Measurements from ENCODE around the gene ENPP4.
A peak's percentile ranks its signal among the peaks of the same experiment; 100 is the strongest.
"Not testable (repeated sequence)": the region's sequence is repeated elsewhere in the genome, so short reads cannot be mapped to it uniquely, and the experiment has no call there.

Gene ENPP4

DNA sequence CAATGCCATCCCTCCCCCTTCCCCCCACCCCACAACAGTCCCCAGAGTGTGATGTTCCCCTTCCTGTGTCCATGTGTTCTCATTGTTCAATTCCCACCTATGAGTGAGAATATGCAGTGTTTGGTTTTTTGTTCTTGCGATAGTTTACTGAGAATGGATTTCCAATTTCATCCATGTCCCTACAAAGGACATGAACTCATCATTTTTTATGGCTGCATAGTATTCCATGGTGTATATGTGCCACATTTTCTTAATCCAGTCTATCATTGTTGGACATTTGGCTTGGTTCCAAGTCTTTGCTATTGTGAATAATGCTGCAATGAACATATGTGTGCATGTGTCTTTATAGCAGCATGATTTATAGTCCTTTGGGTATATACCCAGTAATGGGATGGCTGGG lies 1.5 kb downstream of the ENPP4 start:
- not testable (repeated sequence) for DNase-seq (ENCODE audit: low spot score)

DNA sequence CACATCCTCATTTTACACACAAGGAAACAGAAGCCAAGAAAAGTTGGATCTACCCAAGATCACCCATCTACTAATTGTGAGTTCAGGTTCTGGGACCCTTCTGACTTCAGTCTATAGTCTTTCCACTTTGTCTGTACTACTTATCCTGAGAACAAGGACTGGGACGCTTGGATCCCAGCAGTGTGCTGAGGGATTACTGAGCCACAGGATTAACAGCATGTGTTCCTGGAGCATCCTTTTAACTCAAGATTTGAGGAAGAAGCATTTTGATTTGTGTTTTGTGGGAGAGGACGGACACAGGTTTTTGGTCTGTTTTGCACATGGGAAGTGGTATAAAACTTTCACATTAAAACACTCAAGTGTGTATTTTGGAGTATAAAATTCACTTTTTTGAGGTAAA lies 4.4 kb downstream of the ENPP4 start:
- no peak for DNase-seq (ENCODE audit: low spot score)

DNA sequence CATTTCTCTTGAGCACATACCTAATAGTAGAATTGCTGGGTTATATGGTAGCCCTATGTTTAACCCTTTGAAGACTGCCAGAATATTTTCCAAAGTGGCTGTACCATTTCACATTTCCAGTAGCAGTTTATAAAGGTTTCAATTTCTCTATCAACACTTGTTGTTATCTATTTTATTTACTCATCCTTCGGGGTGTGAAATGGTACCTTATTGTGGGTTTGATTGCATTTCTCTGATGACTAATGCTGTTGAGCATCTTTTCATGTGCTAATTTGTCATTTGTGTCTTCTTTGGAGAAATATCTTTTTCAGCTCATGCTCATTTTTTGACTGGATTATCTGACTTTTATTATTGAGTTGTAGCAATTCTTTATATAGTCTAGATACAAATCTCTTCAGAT lies 5.4 kb downstream of the ENPP4 start:
- no peak for DNase-seq (ENCODE audit: low spot score)

- no peak for DNase-seq (ENCODE audit: low spot score)
Observed at GRCh38 chr6:46136831-46137230, 7.0 kb downstream of the ENPP4 start.

DNA sequence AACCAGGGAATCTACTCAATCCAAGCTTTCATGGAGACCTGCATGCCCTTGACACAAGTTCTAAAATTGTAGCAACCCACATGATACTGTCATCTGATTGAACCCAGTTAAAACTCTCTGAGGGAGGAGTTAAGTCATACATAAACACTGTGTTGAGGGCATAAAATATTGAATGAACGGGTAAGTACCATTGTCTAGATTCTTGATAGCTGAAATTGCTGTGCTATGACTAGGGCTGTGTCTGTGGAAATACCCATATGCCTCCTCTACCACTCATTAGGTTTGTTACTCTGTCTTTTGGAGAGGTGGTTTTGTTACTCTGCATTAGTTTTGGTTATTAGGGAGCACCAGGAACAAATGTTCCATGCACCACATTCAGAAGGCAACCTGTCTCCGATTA lies 7.6 kb downstream of the ENPP4 start:
- no peak for DNase-seq (ENCODE audit: low spot score)

- no peak for DNase-seq (ENCODE audit: low spot score)
Observed at GRCh38 chr6:46138281-46138680, 8.5 kb downstream of the ENPP4 start.

- DNase-seq (ENCODE audit: low spot score): no peak
Observed at GRCh38 chr6:46144270-46144669, 14.5 kb downstream of the ENPP4 start.

- not testable (repeated sequence) for DNase-seq (ENCODE audit: low spot score)
Observed at GRCh38 chr6:46149066-46149465, 19.3 kb downstream of the ENPP4 start.

DNA sequence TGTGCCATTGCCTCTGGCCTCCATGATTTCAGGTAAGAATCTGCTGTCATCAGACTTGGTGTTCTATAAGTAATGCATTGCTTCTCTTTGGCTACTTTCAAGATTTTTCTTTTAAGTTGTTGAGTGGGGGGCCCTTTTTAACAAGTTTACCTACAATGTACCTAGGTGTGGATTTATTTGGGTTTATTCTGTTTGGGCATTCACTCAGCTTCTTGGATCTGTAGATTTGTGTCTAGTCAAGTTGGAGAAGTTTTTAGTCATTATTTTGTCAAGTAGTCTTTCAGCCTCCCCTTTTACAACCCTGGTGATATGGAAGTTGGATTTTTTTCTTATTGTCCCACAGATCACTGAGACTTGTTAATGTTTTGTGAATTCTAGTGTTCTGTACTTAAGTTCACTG lies 26.9 kb downstream of the ENPP4 start:
- DNase-seq (ENCODE audit: low spot score): no peak

GRCh38 chr6:46159229-46159628 lies 29.4 kb downstream of the ENPP4 start:
- DNase-seq (ENCODE audit: low spot score): no peak

- no peak for DNase-seq (ENCODE audit: low spot score)
Observed at GRCh38 chr6:46160102-46160501, 30.3 kb downstream of the ENPP4 start.

DNA sequence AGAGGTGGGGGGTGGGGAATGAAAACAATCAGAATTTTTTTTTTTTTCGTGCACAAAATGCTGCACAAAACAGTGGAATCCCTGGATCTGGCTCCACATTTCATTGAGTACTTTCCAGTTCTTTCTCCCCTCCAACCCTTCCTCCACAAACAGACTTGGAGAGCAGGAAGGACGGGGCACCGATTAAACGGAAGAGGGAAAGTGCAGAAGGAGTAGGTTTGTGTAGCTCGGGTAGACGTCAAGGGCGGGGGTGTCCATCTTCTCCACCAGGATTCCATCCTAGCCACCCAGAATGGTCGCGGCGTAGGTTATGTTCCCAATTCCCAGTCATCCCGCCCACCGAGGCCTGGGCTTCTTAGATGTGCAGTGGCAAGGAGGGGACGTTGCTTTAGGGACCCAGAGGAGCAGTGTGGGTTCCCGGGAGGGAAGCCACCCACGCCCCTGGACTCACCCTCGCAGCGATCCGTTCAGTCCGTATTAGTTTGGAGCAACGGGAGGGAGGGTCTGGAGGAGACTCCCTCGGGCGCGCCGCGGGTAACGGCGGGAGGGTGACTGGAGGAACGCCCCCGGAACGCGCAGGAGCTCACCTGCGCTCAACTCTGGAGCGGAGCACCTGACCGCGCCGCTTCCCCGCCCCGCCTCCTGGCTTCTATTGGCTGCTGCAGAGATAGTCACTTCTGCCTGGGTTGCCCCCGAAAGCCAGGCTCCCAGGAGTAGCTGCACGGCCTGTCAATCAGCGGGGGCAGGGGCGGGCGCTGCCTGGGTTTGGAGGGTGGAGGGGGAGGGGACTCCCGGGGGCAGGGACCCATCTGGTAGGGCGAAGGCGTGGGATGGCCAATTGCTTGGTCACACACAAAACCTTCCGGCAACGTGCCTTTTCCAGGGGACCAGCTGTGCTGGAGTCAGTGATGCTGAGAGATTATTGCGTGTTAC lies 40.8 kb downstream of the ENPP4 start, which contains the start of gene ENPP5:
TSS of gene ENPP5 (minus strand) at position 624 of the 933 bp plus-strand sequence. CDS start 2,718 bp downstream, outside the sequence.
- DNase-seq (ENCODE audit: low spot score): peak; percentile 88

DNA sequence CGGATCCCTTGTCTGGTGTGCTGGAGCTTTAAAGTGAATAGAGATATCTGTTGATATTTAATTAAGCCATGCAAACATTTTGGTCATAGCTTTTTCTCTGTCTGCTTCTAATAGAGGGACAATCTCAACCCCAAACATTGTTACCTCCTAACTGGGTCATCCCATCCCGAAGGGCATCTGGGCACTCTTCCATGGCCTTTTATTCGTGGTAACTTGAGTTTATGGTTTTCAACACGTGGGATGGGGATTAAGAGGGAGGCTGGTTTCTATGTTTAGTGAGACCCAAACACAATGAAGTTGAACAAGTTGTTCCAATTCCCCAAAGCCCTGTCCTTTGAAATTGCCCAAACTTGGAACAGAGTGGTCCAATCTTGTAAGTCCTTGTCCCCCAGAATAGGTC lies 42.4 kb downstream of the ENPP4 start:
- DNase-seq (ENCODE audit: low spot score): no peak

DNA sequence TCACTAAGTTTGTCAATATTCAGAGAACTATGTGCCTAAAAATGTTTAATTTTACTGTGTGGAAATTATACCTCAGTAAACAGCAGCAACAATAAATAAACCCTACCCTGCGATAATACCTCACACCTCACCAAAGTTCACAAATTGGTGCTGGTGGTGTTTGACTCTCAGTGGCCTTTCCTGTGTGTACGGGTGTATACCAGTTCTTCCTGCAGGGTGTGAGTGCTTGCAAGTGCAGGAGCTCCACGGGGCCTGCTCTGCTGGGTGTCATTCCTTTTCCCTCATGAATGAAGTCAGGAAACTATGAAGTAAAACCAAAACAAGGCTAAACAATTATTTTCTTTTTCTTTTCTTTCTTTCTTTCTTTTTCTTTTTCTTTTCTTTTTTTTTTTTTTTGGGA lies 45.1 kb downstream of the ENPP4 start:
- no peak for DNase-seq (ENCODE audit: low spot score)

DNA sequence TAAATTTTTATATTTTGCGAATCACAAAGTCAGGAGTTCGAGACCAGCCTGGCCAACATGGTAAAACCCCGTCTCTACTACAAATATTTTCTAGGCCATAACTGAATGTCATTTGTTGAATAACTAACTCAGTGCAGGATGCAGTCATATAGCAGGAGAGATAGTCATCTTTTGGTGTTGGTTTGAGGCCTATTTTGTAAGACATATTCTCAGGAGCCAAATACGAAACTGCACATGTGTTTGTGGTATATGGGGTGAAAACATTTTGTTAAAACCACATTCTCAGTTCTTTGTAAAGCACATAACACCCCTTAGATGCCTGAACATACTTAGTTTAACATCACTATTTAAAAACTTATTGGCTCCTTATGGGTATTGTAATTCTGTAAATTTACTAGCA lies 45.7 kb downstream of the ENPP4 start:
- no peak for DNase-seq (ENCODE audit: low spot score)

GRCh38 chr6:46175976-46176375 lies 46.2 kb downstream of the ENPP4 start:
- DNase-seq (ENCODE audit: low spot score): no peak

DNA sequence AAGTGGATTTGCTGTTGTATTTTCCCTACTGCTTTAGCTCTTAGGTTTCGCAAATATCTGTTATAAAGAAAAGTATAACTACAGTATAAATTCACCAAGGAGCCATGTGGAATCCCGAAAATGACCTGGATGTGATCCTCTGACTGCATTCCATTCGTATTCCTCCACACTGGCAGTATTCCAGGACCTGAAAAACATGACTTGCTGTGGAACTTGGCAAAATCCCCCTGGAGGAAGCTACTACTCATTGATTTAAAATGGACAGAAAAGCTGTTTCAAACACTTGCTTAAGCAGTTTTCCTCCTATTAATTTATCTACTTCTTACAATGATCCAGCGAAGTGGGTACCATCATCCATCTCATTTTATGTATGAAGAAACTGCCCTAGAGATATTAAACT lies 54.3 kb downstream of the ENPP4 start:
- DNase-seq (ENCODE audit: low spot score): peak; percentile 27

DNA sequence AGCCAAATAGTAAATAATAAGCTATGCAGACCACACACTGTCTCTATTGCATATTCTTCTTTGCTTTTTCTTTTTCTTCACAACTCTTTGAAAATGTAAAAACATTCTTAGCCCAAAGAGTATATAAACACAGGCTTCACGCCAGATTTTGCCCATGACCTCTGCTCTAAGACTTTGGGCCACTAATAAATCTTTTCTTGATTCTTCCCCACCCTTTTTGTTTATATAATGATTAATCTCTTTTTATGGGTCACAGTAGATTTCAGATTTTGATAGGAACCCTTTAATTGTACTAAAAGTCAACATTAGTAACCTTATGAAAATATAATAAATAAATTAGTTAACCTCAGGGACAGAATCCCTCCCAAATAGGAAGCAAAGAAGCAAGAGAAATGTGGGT lies 56.8 kb downstream of the ENPP4 start:
- peak; percentile 49 for DNase-seq (ENCODE audit: low spot score)

DNA sequence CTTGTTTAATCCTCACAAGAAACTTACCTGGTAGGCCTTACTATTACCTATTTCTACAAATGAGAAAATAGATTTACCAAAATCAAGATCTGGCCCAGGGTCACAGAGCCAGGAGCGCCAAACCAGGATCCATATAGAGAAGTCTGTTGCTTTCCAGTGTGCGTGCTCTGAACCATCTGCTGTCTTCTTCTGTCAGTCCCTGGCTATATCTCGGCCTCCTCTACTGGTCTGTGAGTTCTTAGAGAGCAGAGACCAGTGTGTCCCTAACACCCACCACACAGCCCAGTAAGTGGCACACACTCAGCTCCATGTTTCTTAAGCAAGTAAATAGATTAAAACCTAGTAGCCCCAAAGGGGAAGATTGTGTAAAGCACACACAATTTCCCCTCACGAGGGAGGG lies 59.9 kb downstream of the ENPP4 start:
- DNase-seq (ENCODE audit: low spot score): no peak

DNA sequence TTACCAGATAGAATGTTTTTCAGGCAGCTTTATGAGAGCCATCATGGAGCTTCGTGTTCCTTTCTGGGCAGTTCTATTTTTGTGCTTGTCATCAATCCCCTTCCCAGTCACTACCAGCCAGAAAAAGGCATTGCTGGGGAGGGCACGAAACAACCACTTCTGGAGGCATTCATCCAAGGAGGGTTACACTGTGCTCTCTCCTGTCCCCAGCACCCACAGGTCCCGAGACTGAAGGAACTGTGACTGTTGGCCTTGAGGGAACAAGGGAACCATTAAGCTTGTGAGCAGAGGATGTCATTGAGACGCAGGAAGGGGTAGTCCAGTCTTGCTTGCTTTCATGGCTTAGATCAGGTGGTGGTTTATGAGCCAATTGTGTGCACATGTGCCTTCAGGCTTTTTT lies 61.1 kb downstream of the ENPP4 start:
- DNase-seq (ENCODE audit: low spot score): no peak

DNA sequence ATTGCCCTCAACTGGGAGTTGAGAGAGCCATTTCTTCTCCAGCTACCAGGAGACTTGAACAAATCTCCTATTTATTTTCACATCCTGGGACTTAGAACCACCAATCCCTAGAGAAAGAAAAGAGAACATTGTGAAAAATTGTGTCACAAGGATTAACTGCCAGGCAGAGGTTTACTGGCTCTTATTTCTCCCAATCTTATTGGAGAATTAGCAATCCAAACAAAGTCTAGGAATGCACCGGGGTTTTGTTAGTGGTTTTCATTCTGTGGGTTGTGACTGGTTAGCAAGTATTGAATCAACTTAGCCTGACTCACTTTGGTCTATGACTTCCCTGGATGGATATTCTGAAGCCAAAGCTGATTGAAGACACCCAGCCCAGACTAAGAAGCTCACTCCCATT lies 62.2 kb downstream of the ENPP4 start:
- DNase-seq (ENCODE audit: low spot score): peak; percentile 5

Data from LoVo (cell line).